ENCODE data around the gene KIAA1328.

The KIAA1328 gene

DNA sequence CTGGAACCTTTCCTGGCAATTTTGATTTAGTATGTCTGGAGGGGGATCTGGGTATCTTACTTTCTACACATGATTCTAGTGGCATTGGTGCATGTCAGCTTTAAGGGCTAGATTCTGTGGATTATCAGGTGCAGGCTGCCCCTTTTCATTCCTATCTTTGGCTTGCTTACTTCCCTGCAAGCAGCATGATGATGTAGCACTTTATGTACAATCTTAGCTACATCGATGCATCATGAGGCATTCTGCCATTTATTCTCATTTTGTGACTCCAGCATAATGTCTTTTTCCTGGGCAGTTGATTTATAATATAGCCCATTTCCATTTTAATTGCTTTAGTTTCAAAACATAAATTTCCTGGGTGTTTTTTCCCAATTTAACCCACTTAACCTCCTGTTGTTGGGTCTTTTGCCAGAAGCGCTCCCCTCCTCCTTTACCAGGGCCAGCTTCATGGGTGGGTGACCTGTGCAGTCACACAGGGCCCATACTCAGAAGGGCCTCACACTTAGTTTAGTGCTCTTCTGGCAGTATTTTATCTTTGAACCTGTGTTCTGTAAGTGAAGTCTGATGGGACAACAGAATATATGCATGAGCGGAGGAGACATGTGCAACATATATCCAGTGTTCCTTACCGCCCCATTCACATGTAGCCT lies 36.2 kb upstream of the KIAA1328 start:
- H3K4me1 ChIP-seq, result peaks cover 0 to 4% (median under 1%) of the 10 kb centered on the region in 4 donors
- H3K27me3 ChIP-seq, result no peaks in the 10 kb centered on the region
- TF ChIP-seq, protein P1, sequence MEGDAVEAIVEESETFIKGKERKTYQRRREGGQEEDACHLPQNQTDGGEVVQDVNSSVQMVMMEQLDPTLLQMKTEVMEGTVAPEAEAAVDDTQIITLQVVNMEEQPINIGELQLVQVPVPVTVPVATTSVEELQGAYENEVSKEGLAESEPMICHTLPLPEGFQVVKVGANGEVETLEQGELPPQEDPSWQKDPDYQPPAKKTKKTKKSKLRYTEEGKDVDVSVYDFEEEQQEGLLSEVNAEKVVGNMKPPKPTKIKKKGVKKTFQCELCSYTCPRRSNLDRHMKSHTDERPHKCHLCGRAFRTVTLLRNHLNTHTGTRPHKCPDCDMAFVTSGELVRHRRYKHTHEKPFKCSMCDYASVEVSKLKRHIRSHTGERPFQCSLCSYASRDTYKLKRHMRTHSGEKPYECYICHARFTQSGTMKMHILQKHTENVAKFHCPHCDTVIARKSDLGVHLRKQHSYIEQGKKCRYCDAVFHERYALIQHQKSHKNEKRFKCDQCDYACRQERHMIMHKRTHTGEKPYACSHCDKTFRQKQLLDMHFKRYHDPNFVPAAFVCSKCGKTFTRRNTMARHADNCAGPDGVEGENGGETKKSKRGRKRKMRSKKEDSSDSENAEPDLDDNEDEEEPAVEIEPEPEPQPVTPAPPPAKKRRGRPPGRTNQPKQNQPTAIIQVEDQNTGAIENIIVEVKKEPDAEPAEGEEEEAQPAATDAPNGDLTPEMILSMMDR (IDR thresholded peaks at IDR 0.05), result no peak
- no peak for DNase-seq
- peaks cover 16 to 60% (median 59%) of the 10 kb centered on the region in 3 donors for H3K36me3 ChIP-seq
- H3K9me3 ChIP-seq, result no peaks in the 10 kb centered on the region
- H3K27ac ChIP-seq, result no peak overlapping the region
- intact Hi-C loops (cut with DNase I; ENCODE audit: low total_unique reads), result no loop called here
- H3K4me3 ChIP-seq, result no peak overlapping the region

DNA sequence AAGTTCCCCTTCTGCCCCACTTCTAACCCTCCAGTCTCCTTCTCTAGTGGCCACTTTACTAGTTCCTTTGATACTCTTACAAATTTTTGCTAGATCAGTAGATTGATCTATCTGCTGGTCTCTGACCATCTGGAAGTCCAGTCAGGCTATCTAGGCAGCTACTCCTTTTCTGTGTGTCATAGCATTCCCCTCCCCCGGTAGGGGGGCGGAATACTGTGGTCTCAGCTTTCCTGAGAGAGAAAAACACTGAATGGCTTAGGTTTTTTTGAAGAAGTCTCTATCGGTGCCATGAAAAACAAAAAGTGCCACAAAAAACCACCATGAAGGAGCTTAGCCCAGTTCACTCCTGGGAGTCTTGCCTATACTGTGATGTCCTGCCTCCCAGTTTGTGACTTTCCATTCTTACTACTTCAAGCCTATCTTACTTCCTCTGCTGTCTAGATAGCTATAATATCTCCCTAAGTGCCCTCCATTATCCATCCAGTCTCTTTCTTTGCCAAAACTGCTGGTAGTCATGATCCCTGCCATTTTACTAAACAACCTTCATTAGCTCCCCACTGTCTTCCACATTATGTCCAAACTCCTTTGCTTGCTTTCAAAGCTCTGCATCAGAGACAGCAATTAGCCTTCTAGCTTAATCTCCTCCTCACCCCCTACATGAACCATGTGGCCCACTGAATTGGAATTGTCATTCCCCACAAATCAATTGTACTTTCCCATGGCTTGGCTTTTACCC lies 30.0 kb upstream of the KIAA1328 start:
- no peaks in the 10 kb centered on the region for H3K9me3 ChIP-seq
- intact Hi-C loops (cut with DNase I; ENCODE audit: low total_unique reads), result no loop called here
- H3K4me3 ChIP-seq, result no peak overlapping the region
- H3K36me3 ChIP-seq, result peaks cover 25 to 66% (median 62%) of the 10 kb centered on the region in 3 donors
- TF ChIP-seq, protein P1 (IDR thresholded peaks at IDR 0.05), result no peak
- no peaks in the 10 kb centered on the region for H3K27me3 ChIP-seq
- H3K4me1 ChIP-seq, result no peaks in the 10 kb centered on the region
- no peak overlapping the region for H3K27ac ChIP-seq
- DNase-seq, result no peak

DNA sequence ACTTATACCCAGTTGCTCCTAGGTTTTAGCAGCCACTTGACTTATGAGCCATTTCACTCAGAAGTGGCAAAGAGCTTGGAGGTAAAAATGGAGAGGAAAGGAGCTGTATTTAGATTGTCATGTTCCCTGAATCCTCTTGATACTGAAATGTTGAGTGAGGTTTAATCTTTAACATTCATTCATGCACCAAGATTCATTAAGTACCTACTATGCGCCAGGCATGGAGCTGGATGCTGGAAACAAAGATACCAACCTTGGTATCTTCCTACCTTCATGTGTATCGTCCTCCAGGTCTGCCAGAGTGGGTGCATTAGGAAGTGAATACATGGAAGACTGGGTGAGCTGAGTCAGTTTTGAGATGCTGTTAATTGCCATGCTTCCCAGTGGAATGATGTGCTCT lies 23.8 kb upstream of the KIAA1328 start:
- TF ChIP-seq, protein P1 (IDR thresholded peaks at IDR 0.05), result no peak
- no peaks in the 10 kb centered on the region for H3K27me3 ChIP-seq
- no peak overlapping the region for H3K27ac ChIP-seq
- H3K36me3 ChIP-seq, result peaks cover 18 to 54% (median 52%) of the 10 kb centered on the region in 3 donors
- DNase-seq, result no peak
- intact Hi-C loops (cut with DNase I; ENCODE audit: low total_unique reads), result loop anchor here (5.0 kb wide), 1 partner anchor 33 kb away; no protein-coding TSS in a partner anchor
- no peaks in the 10 kb centered on the region for H3K9me3 ChIP-seq
- H3K4me3 ChIP-seq, result no peak overlapping the region
- peaks cover 0 to 3% (median 0%) of the 10 kb centered on the region in 4 donors for H3K4me1 ChIP-seq

DNA sequence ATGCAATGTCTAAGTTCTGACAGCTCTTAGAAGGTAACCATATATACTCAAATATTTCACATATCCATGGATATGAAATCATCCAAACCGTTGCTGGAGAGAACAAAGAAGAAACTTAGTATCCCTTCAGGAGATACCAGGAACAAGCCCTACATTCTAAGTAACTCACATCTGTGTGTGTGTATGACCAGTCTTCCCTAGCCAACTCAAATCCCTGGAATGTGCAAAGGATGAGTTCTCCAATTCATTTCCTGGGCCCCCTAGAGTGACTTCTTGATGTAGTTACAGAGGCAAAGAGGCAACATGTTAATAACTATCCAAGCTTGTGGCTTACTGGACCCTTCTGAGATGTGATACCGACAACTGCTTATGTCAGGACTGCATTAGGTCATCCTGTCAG lies 20.2 kb upstream of the KIAA1328 start:
- intact Hi-C loops (cut with DNase I; ENCODE audit: low total_unique reads), result loop anchor here (5.0 kb wide), 1 partner anchor 36 kb away; no protein-coding TSS in a partner anchor
- no peak for DNase-seq
- Histone ChIP-seq H3K27me3 (no peaks in the 10 kb centered on the region), H3K27ac (no peak overlapping the region), H3K4me3 (no peak overlapping the region), H3K36me3 (peaks cover 12 to 41% (median 28%) of the 10 kb centered on the region in 3 donors), H3K4me1 (peaks cover 0 to 6% (median 0%) of the 10 kb centered on the region in 4 donors), H3K9me3 (no peaks in the 10 kb centered on the region)
- TF ChIP-seq, protein P1 (IDR thresholded peaks at IDR 0.05), result no peak

DNA sequence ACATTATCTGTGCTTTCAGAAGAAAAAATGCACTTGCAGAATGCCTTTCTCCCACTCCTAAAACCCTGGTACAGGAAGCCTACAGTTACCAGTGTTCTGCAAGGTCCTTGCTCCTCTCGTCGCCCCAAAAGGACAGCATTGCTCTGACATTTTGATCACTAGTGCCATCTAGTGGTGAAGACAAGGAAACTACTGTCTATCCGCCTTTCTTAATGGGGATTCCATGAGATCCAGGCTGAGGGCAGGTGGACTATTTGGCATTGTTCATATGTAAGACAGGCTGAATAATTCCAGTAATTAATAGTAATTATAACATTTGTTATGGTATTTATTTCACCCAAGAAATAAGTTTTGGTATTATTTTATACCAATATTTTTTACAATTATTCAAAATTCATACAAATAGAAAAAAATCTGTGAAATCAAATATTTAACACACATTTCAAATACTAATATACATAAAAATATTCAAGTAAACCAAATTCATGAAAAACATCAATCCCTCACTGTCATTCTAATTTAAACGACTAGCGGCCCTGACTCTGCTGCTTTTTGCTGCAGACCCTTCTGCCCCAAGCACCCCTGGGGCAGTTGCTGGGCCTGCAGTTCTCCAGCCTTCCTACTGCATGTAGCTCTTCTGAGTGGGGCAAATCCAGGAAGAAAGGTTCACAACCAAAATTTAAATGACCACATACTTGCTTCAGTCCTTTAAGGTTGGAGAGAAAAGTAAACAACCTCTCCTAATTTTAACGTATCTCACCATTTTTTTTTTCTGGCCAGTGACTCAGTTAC lies 19.1 kb upstream of the KIAA1328 start:
- DNase-seq, result peak in 1 of 2 donors; percentile 29
- intact Hi-C loops (cut with DNase I; ENCODE audit: low total_unique reads), result loop anchor here (5.0 kb wide), 2 partner anchors 37 to 122 kb away; no protein-coding TSS in a partner anchor
- TF ChIP-seq, protein P1 (IDR thresholded peaks at IDR 0.05), result peak; percentile 71 to 84

More for the DNA sequence above, 19.1 kb upstream of the KIAA1328 start:
- Histone ChIP-seq H3K36me3 (peaks cover 5 to 37% (median 17%) of the 10 kb centered on the region in 3 donors), H3K27me3 (no peaks in the 10 kb centered on the region), H3K27ac (no peak overlapping the region), H3K9me3 (no peaks in the 10 kb centered on the region), H3K4me3 (no peak overlapping the region), H3K4me1 (peaks cover 0 to 6% (median 0%) of the 10 kb centered on the region in 4 donors)
